Measurements from ENCODE around the gene TNFSF9.

The TNFSF9 gene

GRCh38 chr19:6530386-6531162, at the start of gene TNFSF9:
Gene TNFSF9, plus strand, starts transcription at chr19:6531026. Its CDS starts 11 bp downstream, at chr19:6531037.
- peak; percentile 79 for DNase-seq (ENCODE audit: low read depth)

GRCh38 chr19:6481541-6482342, 49.1 kb upstream of the TNFSF9 start, which contains the start of gene DENND1C:
Gene DENND1C, minus strand, starts transcription at chr19:6481787. Its CDS starts 92 bp downstream, at chr19:6481695.
- DNase-seq (ENCODE audit: low read depth): peak; percentile 59

- no peak for DNase-seq (ENCODE audit: low read depth)
These were observed 48.5 kb upstream of the TNFSF9 start for GRCh38 chr19:6482343-6482686.

- no peak for DNase-seq (ENCODE audit: low read depth)
These were observed 47.6 kb upstream of the TNFSF9 start for GRCh38 chr19:6483235-6483634.

- DNase-seq (ENCODE audit: low read depth): no peak
These were observed 46.6 kb upstream of the TNFSF9 start for GRCh38 chr19:6484230-6484629.

- no peak for DNase-seq (ENCODE audit: low read depth)
These were observed 46.0 kb upstream of the TNFSF9 start for GRCh38 chr19:6484831-6485230.

GRCh38 chr19:6489278-6490061, 41.4 kb upstream of the TNFSF9 start:
- no peak for DNase-seq (ENCODE audit: low read depth)

GRCh38 chr19:6490134-6490533, 40.7 kb upstream of the TNFSF9 start:
- DNase-seq (ENCODE audit: low read depth): no peak

GRCh38 chr19:6491802-6492592, 38.8 kb upstream of the TNFSF9 start:
- DNase-seq (ENCODE audit: low read depth): no peak

- no peak for DNase-seq (ENCODE audit: low read depth)
These were observed 36.3 kb upstream of the TNFSF9 start for GRCh38 chr19:6494438-6495036.

- DNase-seq (ENCODE audit: low read depth): no peak
These were observed 34.9 kb upstream of the TNFSF9 start for GRCh38 chr19:6495947-6496346.

- no peak for DNase-seq (ENCODE audit: low read depth)
These were observed 32.4 kb upstream of the TNFSF9 start for GRCh38 chr19:6498294-6499036.

- DNase-seq (ENCODE audit: low read depth): no peak
These were observed 31.6 kb upstream of the TNFSF9 start for GRCh38 chr19:6499052-6499790.

GRCh38 chr19:6500837-6501739, 29.7 kb upstream of the TNFSF9 start:
- DNase-seq (ENCODE audit: low read depth): no peak

GRCh38 chr19:6501740-6502648, 28.8 kb upstream of the TNFSF9 start, which contains the start of gene TUBB4A:
Gene TUBB4A, minus strand, starts transcription at chr19:6502309. Its CDS starts 97 bp downstream, at chr19:6502212.
- DNase-seq (ENCODE audit: low read depth): no peak

- no peak for DNase-seq (ENCODE audit: low read depth)
These were observed 27.2 kb upstream of the TNFSF9 start for GRCh38 chr19:6503407-6504201.
